ENCODE results near the gene ALDOB. TPM values are rescaled to one million over a fixed set of nuclear protein-coding genes. Genes with fewer than 3 reads are reported as not detected.

Gene ALDOB
- total RNA-seq, 1 experiment from 2014 or later = 1.2 TPM

DNA sequence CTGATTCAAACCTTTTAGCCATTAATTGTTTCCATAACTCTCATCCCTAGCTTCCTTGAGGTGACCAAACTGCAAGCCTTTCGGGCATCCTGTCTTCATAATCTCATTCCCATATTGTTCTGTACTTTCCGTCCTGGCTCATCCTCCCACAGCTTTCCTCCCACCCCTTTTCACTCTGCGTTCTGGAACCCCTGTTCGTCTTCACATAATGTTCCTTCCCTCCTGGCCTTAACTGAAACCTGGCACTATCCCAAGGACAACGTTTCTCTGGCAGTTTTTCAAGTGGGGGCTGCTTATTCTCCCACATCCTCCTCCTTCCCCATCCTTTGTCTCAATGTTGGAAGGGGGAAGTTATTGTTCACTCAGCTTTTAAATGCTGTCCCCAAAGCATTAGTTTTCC, 35.5 kb downstream of the ALDOB start:
- H3K4me2 ChIP-seq (ENCODE audit: low read length) = peak overlapping the region; percentile 86
- H3K4me1 ChIP-seq (ENCODE audit: control insufficient read depth in 1 of 2, insufficient read depth in 2 of 2, low read length in 2 of 2) = peaks cover 3 to 10% of the 10 kb centered on the region in 2 experiments; a peak in 3 of 4 replicates
- H3K9ac ChIP-seq (ENCODE audit: low read length) = no peak overlapping the region
- 0 out of 4 replicates have a peak, but pooled peaks cover 0 to 4% of the 10 kb centered on the region in 2 experiments for H3K9me3 ChIP-seq (ENCODE audit: control insufficient read depth in 1 of 2, insufficient read depth in 1 of 2, low read depth in 1 of 2, low read length in 2 of 2)
- no peak for ATAC-seq
- TSS peak; percentile 28 for BruUV-seq (replicated peaks)
- no peak overlapping the region for H3K27ac ChIP-seq (ENCODE audit: low read depth, low read length)
- H3K79me2 ChIP-seq (ENCODE audit: insufficient read depth, low read length) = peaks cover 58% of the 10 kb centered on the region
- H3K9me2 ChIP-seq (ENCODE audit: insufficient read depth) = no peaks in the 10 kb centered on the region
- ChIA-PET CTCF (no interaction called here), RAD21 (ENCODE audit: low non-redundant PET in 1 of 2, low total read pairs in 2 of 2, uncharacterized antibody in 2 of 2, unreplicated experiment in 2 of 2) (no interaction called here), POLR2A (no interaction called here)
- H3K27me3 ChIP-seq (ENCODE audit: insufficient read depth, low read length) = no peaks in the 10 kb centered on the region
- TF ChIP-seq SP1 (IDR thresholded peaks at IDR 0.05; ENCODE audit: low read depth) (no peak), CEBPB (IDR thresholded peaks at IDR 0.05; ENCODE audit: low read depth) (no peak), FOSL1 (IDR thresholded peaks at IDR 0.05; ENCODE audit: low read depth) (no peak), EZH2 (IDR thresholded peaks at IDR 0.05) (no peak), ATF3 (IDR thresholded peaks at IDR 0.05) (no peak)
- intact Hi-C loops (cut with micrococcal nuclease) = no loop called here
- DNase-seq (ENCODE audit: low read depth, low spot score) = no peak
- H3K36me3 ChIP-seq (ENCODE audit: control insufficient read depth in 1 of 2, insufficient read depth in 2 of 2, low read length in 2 of 2) = peaks cover 36 to 57% of the 10 kb centered on the region in 2 experiments
- peak overlapping the region in 1 of 2 experiments; percentile 71; a peak in 1 of 4 replicates for H3K4me3 ChIP-seq (replicated peaks in 1 of 2; ENCODE audit: low read depth in 1 of 2, low read length in 2 of 2)
- H4K20me1 ChIP-seq (ENCODE audit: insufficient read depth) = no peaks in the 10 kb centered on the region
- no peak overlapping the region for H2AFZ ChIP-seq (ENCODE audit: low read depth, low read length, poor library complexity, severe bottlenecking)

GRCh38 chr9:101399643-101399970, 36.0 kb downstream of the ALDOB start:
- no peak for ATAC-seq
- H4K20me1 ChIP-seq (ENCODE audit: insufficient read depth) = no peaks in the 10 kb centered on the region
- H3K9me3 ChIP-seq (ENCODE audit: control insufficient read depth in 1 of 2, insufficient read depth in 1 of 2, low read depth in 1 of 2, low read length in 2 of 2) = 0 out of 4 replicates have a peak, but pooled peaks cover 0 to 4% of the 10 kb centered on the region in 2 experiments
- H3K27ac ChIP-seq (ENCODE audit: low read depth, low read length) = no peak overlapping the region
- H3K4me1 ChIP-seq (ENCODE audit: control insufficient read depth in 1 of 2, insufficient read depth in 2 of 2, low read length in 2 of 2) = peaks cover 3 to 10% of the 10 kb centered on the region in 2 experiments; a peak in 3 of 4 replicates
- H3K36me3 ChIP-seq (ENCODE audit: control insufficient read depth in 1 of 2, insufficient read depth in 2 of 2, low read length in 2 of 2) = peaks cover 31 to 52% of the 10 kb centered on the region in 2 experiments
- peak overlapping the region; percentile 86 for H3K4me2 ChIP-seq (ENCODE audit: low read length)
- DNase-seq (ENCODE audit: low read depth, low spot score) = no peak
- ChIA-PET CTCF (interaction anchor here (2.3 kb wide), 1 partner anchor 11 kb away, joined by 18 read pairs; no protein-coding TSS in a partner anchor), RAD21 (ENCODE audit: low non-redundant PET in 1 of 2, low total read pairs in 2 of 2, uncharacterized antibody in 2 of 2, unreplicated experiment in 2 of 2) (no interaction called here), POLR2A (interaction anchor here (0.9 kb wide), 1 partner anchor 38 kb away, joined by 4 read pairs; no protein-coding TSS in a partner anchor)
- H3K4me3 ChIP-seq (replicated peaks in 1 of 2; ENCODE audit: low read depth in 1 of 2, low read length in 2 of 2) = peak overlapping the region; percentile 71 to 92
- intact Hi-C loops (cut with micrococcal nuclease) = loop anchor here (5.0 kb wide), 2 partner anchors 133 to 797 kb away; partner anchors contain the start of gene RNF20
- H3K27me3 ChIP-seq (ENCODE audit: insufficient read depth, low read length) = no peaks in the 10 kb centered on the region
- no TSS peak for BruUV-seq (replicated peaks)
- peaks cover 63% of the 10 kb centered on the region for H3K79me2 ChIP-seq (ENCODE audit: insufficient read depth, low read length)
- no peaks in the 10 kb centered on the region for H3K9me2 ChIP-seq (ENCODE audit: insufficient read depth)
- no peak overlapping the region for H2AFZ ChIP-seq (ENCODE audit: low read depth, low read length, poor library complexity, severe bottlenecking)
- H3K9ac ChIP-seq (ENCODE audit: low read length) = peak overlapping the region; percentile 88
- TF ChIP-seq POLR2A (IDR thresholded peaks at IDR 0.05; ENCODE audit: borderline replicate concordance, extremely low read depth, insufficient read depth, insufficient read length) = no peak
- no peak for TF ChIP-seq SRF (IDR thresholded peaks at IDR 0.05; ENCODE audit: low read depth)
- TF ChIP-seq JUND (IDR thresholded peaks at IDR 0.05) = no peak
- TF ChIP-seq, protein P1, sequence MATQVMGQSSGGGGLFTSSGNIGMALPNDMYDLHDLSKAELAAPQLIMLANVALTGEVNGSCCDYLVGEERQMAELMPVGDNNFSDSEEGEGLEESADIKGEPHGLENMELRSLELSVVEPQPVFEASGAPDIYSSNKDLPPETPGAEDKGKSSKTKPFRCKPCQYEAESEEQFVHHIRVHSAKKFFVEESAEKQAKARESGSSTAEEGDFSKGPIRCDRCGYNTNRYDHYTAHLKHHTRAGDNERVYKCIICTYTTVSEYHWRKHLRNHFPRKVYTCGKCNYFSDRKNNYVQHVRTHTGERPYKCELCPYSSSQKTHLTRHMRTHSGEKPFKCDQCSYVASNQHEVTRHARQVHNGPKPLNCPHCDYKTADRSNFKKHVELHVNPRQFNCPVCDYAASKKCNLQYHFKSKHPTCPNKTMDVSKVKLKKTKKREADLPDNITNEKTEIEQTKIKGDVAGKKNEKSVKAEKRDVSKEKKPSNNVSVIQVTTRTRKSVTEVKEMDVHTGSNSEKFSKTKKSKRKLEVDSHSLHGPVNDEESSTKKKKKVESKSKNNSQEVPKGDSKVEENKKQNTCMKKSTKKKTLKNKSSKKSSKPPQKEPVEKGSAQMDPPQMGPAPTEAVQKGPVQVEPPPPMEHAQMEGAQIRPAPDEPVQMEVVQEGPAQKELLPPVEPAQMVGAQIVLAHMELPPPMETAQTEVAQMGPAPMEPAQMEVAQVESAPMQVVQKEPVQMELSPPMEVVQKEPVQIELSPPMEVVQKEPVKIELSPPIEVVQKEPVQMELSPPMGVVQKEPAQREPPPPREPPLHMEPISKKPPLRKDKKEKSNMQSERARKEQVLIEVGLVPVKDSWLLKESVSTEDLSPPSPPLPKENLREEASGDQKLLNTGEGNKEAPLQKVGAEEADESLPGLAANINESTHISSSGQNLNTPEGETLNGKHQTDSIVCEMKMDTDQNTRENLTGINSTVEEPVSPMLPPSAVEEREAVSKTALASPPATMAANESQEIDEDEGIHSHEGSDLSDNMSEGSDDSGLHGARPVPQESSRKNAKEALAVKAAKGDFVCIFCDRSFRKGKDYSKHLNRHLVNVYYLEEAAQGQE (IDR thresholded peaks at IDR 0.05; ENCODE audit: low read depth) = no peak
- TF ChIP-seq ZBTB33 (IDR thresholded peaks at IDR 0.05; ENCODE audit: extremely low read depth, insufficient replicate concordance, low read length) = no peak
- TF ChIP-seq EZH2 (IDR thresholded peaks at IDR 0.05) = no peak
- no peak for TF ChIP-seq CBX3 (IDR thresholded peaks at IDR 0.05; ENCODE audit: low read depth)
- no peak for TF ChIP-seq ZFX (IDR thresholded peaks at IDR 0.05)
- no peak for TF ChIP-seq ELF1 (IDR thresholded peaks at IDR 0.05; ENCODE audit: borderline replicate concordance, low read depth)
- TF ChIP-seq, protein P2, sequence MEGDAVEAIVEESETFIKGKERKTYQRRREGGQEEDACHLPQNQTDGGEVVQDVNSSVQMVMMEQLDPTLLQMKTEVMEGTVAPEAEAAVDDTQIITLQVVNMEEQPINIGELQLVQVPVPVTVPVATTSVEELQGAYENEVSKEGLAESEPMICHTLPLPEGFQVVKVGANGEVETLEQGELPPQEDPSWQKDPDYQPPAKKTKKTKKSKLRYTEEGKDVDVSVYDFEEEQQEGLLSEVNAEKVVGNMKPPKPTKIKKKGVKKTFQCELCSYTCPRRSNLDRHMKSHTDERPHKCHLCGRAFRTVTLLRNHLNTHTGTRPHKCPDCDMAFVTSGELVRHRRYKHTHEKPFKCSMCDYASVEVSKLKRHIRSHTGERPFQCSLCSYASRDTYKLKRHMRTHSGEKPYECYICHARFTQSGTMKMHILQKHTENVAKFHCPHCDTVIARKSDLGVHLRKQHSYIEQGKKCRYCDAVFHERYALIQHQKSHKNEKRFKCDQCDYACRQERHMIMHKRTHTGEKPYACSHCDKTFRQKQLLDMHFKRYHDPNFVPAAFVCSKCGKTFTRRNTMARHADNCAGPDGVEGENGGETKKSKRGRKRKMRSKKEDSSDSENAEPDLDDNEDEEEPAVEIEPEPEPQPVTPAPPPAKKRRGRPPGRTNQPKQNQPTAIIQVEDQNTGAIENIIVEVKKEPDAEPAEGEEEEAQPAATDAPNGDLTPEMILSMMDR (IDR thresholded peaks at IDR 0.05 in 2 of 3, conservative IDR thresholded peaks at IDR 0.05 in 1 of 3; ENCODE audit: borderline replicate concordance in 1 of 3, insufficient read depth in 1 of 3, low read depth in 2 of 3, low read length in 2 of 3) = no peak
